Ovary (tissue), 3 donors: Measurements from ENCODE around the gene RAB31.

Experiments
- EP300 ChIP-seq: sonication (generic); formaldehyde crosslinking; IDR thresholded peaks from one replicate; pipeline ENCODE4 v1.6.1; 2017; ENCODE audit warnings: antibody characterized with exemption
- POLR2A ChIP-seq: fragments of 450-650 bp; IDR thresholded peaks from one replicate; pipeline ENCODE4 v1.6.1; 2017; ENCODE audit warnings: antibody characterized with exemption, mild to moderate bottlenecking, moderate library complexity
- TF ChIP-seq, protein P1 (sequence below), 3 donors: fragments of 450-650 bp in 2 of 3; fragments of 200-600 bp in 1 of 3; IDR thresholded peaks; one replicate each; pipeline versions ENCODE4 v1.5.1 to v1.8.0; 2016 to 2022; ENCODE audit warnings: antibody characterized with exemption in 3 of 3, mild to moderate bottlenecking in 1 of 3
- donor health status: DM: no; HTN: no; CAD: no.

DNA sequence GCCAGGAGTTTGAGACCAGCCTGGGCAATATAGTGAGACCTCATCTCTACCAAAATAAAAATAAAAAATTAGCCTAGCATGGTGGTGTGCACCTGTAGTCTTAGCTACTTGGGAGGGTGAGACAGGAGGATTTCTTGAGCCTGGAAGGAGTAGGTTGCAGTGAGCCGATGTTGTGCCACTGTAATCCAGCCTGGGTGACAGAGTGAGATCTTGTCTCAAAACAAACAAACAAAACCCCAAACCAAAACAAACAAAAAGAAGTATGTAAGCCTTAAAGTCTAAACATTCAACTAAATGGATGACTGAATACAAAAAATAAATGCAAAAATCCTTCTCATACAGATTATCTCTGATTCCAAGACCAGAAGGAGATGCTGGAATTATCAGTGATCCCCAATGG, 58.6 kb downstream of the RAB31 start:
- TF ChIP-seq EP300 (no peak), POLR2A (no peak)
- TF ChIP-seq, protein P1, sequence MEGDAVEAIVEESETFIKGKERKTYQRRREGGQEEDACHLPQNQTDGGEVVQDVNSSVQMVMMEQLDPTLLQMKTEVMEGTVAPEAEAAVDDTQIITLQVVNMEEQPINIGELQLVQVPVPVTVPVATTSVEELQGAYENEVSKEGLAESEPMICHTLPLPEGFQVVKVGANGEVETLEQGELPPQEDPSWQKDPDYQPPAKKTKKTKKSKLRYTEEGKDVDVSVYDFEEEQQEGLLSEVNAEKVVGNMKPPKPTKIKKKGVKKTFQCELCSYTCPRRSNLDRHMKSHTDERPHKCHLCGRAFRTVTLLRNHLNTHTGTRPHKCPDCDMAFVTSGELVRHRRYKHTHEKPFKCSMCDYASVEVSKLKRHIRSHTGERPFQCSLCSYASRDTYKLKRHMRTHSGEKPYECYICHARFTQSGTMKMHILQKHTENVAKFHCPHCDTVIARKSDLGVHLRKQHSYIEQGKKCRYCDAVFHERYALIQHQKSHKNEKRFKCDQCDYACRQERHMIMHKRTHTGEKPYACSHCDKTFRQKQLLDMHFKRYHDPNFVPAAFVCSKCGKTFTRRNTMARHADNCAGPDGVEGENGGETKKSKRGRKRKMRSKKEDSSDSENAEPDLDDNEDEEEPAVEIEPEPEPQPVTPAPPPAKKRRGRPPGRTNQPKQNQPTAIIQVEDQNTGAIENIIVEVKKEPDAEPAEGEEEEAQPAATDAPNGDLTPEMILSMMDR (IDR thresholded peaks at IDR 0.05), result no peak
